Measurements from ENCODE around the gene DCDC1.

GRCh38 chr11:30861064-30861463, 508.5 kb downstream of the DCDC1 start:
- TF ChIP-seq POLR2A (IDR thresholded peaks at IDR 0.05; ENCODE audit: low read length) (no peak), KDM1A (IDR thresholded peaks at IDR 0.05; ENCODE audit: low read depth) (no peak), JUN (IDR thresholded peaks at IDR 0.05) (no peak), MYC (IDR thresholded peaks at IDR 0.05; ENCODE audit: borderline replicate concordance, low read length) (no peak), MAX (IDR thresholded peaks at IDR 0.05) (no peak)
- TF ChIP-seq, protein P1, sequence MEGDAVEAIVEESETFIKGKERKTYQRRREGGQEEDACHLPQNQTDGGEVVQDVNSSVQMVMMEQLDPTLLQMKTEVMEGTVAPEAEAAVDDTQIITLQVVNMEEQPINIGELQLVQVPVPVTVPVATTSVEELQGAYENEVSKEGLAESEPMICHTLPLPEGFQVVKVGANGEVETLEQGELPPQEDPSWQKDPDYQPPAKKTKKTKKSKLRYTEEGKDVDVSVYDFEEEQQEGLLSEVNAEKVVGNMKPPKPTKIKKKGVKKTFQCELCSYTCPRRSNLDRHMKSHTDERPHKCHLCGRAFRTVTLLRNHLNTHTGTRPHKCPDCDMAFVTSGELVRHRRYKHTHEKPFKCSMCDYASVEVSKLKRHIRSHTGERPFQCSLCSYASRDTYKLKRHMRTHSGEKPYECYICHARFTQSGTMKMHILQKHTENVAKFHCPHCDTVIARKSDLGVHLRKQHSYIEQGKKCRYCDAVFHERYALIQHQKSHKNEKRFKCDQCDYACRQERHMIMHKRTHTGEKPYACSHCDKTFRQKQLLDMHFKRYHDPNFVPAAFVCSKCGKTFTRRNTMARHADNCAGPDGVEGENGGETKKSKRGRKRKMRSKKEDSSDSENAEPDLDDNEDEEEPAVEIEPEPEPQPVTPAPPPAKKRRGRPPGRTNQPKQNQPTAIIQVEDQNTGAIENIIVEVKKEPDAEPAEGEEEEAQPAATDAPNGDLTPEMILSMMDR (IDR thresholded peaks at IDR 0.05), result no peak
- TF ChIP-seq, protein P2, sequence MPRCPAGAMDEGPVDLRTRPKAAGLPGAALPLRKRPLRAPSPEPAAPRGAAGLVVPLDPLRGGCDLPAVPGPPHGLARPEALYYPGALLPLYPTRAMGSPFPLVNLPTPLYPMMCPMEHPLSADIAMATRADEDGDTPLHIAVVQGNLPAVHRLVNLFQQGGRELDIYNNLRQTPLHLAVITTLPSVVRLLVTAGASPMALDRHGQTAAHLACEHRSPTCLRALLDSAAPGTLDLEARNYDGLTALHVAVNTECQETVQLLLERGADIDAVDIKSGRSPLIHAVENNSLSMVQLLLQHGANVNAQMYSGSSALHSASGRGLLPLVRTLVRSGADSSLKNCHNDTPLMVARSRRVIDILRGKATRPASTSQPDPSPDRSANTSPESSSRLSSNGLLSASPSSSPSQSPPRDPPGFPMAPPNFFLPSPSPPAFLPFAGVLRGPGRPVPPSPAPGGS (IDR thresholded peaks at IDR 0.05), result no peak

Data from A549 (cell line).